ENCODE results near the gene SUV39H1. TPM values are rescaled to one million over a fixed set of nuclear protein-coding genes. Genes with fewer than 3 reads are reported as not detected.
A peak's percentile ranks its signal among the peaks of the same experiment; 100 is the strongest.

The SUV39H1 gene
- total and polyA plus RNA-seq, 2 experiments from 2014 or later: 6.0 to 6.8 TPM

GRCh38 chrX:48715876-48716502, 19.5 kb downstream of the SUV39H1 start:
- no peak overlapping the region for H3K4me2 ChIP-seq (ENCODE audit: unreplicated experiment)
- in situ Hi-C loops (cut with MboI): no loop called here
- 49 to 58% methylated on average over 4 of the region's 4 CpGs for WGBS, 2 experiments (ENCODE audit: low coverage in 1 of 2, low lambda C conversion rate in 2 of 2, missing lambda C conversion rate in 2 of 2)

GRCh38 chrX:48719958-48720357, 23.4 kb downstream of the SUV39H1 start:
- no peak overlapping the region for H3K4me2 ChIP-seq (ENCODE audit: unreplicated experiment)
- no peaks in the 10 kb centered on the region for H3K9me2 ChIP-seq (ENCODE audit: insufficient read depth)
- WGBS, 2 experiments (ENCODE audit: low coverage in 1 of 2, low lambda C conversion rate in 2 of 2, missing lambda C conversion rate in 2 of 2): 43 to 60% methylated on average over 2 of the region's 2 CpGs
- H3K4me1 ChIP-seq (ENCODE audit: insufficient read depth): peaks cover under 1% of the 10 kb centered on the region
- H4K20me1 ChIP-seq (ENCODE audit: insufficient read depth): no peaks in the 10 kb centered on the region
- H3K36me3 ChIP-seq (ENCODE audit: low read depth): no peaks in the 10 kb centered on the region
- no peak overlapping the region for H3K9ac ChIP-seq
- DNase-seq: no peak
- no peak overlapping the region for H3K4me3 ChIP-seq
- in situ Hi-C loops (cut with MboI): no loop called here
- no peaks in the 10 kb centered on the region for H3F3A ChIP-seq (ENCODE audit: insufficient read depth)
- TF ChIP-seq EZH2 (IDR thresholded peaks at IDR 0.05; ENCODE audit: insufficient read depth, poor library complexity, severe bottlenecking) (no peak), EZH2phosphoT487 (IDR thresholded peaks at IDR 0.05; ENCODE audit: insufficient read depth, low read depth) (no peak)
- H2AFZ ChIP-seq: no peak overlapping the region
- no peaks in the 10 kb centered on the region for H3K27me3 ChIP-seq (replicated peaks; ENCODE audit: insufficient read depth)
- no peak overlapping the region for H3K27ac ChIP-seq
- H3K79me2 ChIP-seq (ENCODE audit: insufficient read depth): no peaks in the 10 kb centered on the region
- no peaks in the 10 kb centered on the region for H3K9me3 ChIP-seq (ENCODE audit: low read depth)

More at GRCh38 chrX:48715876-48716502, 19.5 kb downstream of the SUV39H1 start:
- Histone ChIP-seq H3K4me1 (ENCODE audit: insufficient read depth) (peaks cover 13% of the 10 kb centered on the region), H3K79me2 (ENCODE audit: insufficient read depth) (no peaks in the 10 kb centered on the region), H3K27ac (no peak overlapping the region), H4K20me1 (ENCODE audit: insufficient read depth) (no peaks in the 10 kb centered on the region), H3K9ac (no peak overlapping the region), H2AFZ (no peak overlapping the region), H3K9me2 (ENCODE audit: insufficient read depth) (no peaks in the 10 kb centered on the region), H3K9me3 (ENCODE audit: low read depth) (no peaks in the 10 kb centered on the region), H3K36me3 (ENCODE audit: low read depth) (no peaks in the 10 kb centered on the region), H3K27me3 (replicated peaks; ENCODE audit: insufficient read depth) (no peaks in the 10 kb centered on the region), H3K4me3 (no peak overlapping the region), H3F3A (ENCODE audit: insufficient read depth) (peaks cover 8% of the 10 kb centered on the region; the same call in 1 of the 2 replicates)
- peak; percentile 30 for DNase-seq
- TF ChIP-seq EZH2 (IDR thresholded peaks at IDR 0.05; ENCODE audit: insufficient read depth, poor library complexity, severe bottlenecking) (no peak), EZH2phosphoT487 (IDR thresholded peaks at IDR 0.05; ENCODE audit: insufficient read depth, low read depth) (no peak)

GRCh38 chrX:48720577-48721250, 24.2 kb downstream of the SUV39H1 start:
- TF ChIP-seq EZH2phosphoT487 (IDR thresholded peaks at IDR 0.05; ENCODE audit: insufficient read depth, low read depth) (no peak), EZH2 (IDR thresholded peaks at IDR 0.05; ENCODE audit: insufficient read depth, poor library complexity, severe bottlenecking) (no peak)

GRCh38 chrX:48721916-48722315, 25.4 kb downstream of the SUV39H1 start:
- Histone ChIP-seq H3K27ac (no peak overlapping the region), H2AFZ (no peak overlapping the region), H3K4me3 (no peak overlapping the region), H3K9me2 (ENCODE audit: insufficient read depth) (no peaks in the 10 kb centered on the region), H3K79me2 (ENCODE audit: insufficient read depth) (no peaks in the 10 kb centered on the region), H3K27me3 (replicated peaks; ENCODE audit: insufficient read depth) (no peaks in the 10 kb centered on the region), H3K9ac (no peak overlapping the region), H3K4me1 (ENCODE audit: insufficient read depth) (no peaks in the 10 kb centered on the region), H3K4me2 (ENCODE audit: unreplicated experiment) (no peak overlapping the region), H3F3A (ENCODE audit: insufficient read depth) (no peaks in the 10 kb centered on the region), H4K20me1 (ENCODE audit: insufficient read depth) (no peaks in the 10 kb centered on the region), H3K9me3 (ENCODE audit: low read depth) (no peaks in the 10 kb centered on the region), H3K36me3 (ENCODE audit: low read depth) (no peaks in the 10 kb centered on the region)
- no peak for TF ChIP-seq EZH2phosphoT487 (IDR thresholded peaks at IDR 0.05; ENCODE audit: insufficient read depth, low read depth)
- TF ChIP-seq EZH2 (IDR thresholded peaks at IDR 0.05; ENCODE audit: insufficient read depth, poor library complexity, severe bottlenecking): no peak
- DNase-seq: no peak
- in situ Hi-C loops (cut with MboI): no loop called here

More at GRCh38 chrX:48720577-48721250, 24.2 kb downstream of the SUV39H1 start:
- no peak for DNase-seq
- H3K4me1 ChIP-seq (ENCODE audit: insufficient read depth): no peaks in the 10 kb centered on the region
- no peaks in the 10 kb centered on the region for H3K79me2 ChIP-seq (ENCODE audit: insufficient read depth)
- H3F3A ChIP-seq (ENCODE audit: insufficient read depth): no peaks in the 10 kb centered on the region
- H3K4me2 ChIP-seq (ENCODE audit: unreplicated experiment): no peak overlapping the region
- in situ Hi-C loops (cut with MboI): no loop called here
- no peaks in the 10 kb centered on the region for H3K9me3 ChIP-seq (ENCODE audit: low read depth)
- no peak overlapping the region for H2AFZ ChIP-seq
- H3K27me3 ChIP-seq (replicated peaks; ENCODE audit: insufficient read depth): no peaks in the 10 kb centered on the region
- no peak overlapping the region for H3K9ac ChIP-seq
- H3K9me2 ChIP-seq (ENCODE audit: insufficient read depth): no peaks in the 10 kb centered on the region
- WGBS, 2 experiments (ENCODE audit: low coverage in 1 of 2, low lambda C conversion rate in 2 of 2, missing lambda C conversion rate in 2 of 2): 34 to 65% methylated on average over 3 of the region's 4 CpGs
- no peak overlapping the region for H3K4me3 ChIP-seq
- H4K20me1 ChIP-seq (ENCODE audit: insufficient read depth): no peaks in the 10 kb centered on the region
- no peaks in the 10 kb centered on the region for H3K36me3 ChIP-seq (ENCODE audit: low read depth)
- H3K27ac ChIP-seq: no peak overlapping the region
